T-helper 22 cell (primary cell): ENCODE data around the gene SPARCL1.

Experiments used
- DNase-seq: peaks from one replicate; pipeline ENCODE4 v3.0.0-alpha.2; 2020; ENCODE audit warnings: low read depth

Gene SPARCL1

GRCh38 chr4:87540146-87541058 lies 11.2 kb upstream of the SPARCL1 start:
- DNase-seq = no peak

- DNase-seq = no peak
Measured at GRCh38 chr4:87532907-87533306, 3.7 kb upstream of the SPARCL1 start.

- no peak for DNase-seq
Measured at GRCh38 chr4:87532109-87532508, 2.9 kb upstream of the SPARCL1 start.

GRCh38 chr4:87531621-87532020 lies 2.4 kb upstream of the SPARCL1 start:
- DNase-seq = no peak

GRCh38 chr4:87530868-87531267 lies 1.7 kb upstream of the SPARCL1 start:
- no peak for DNase-seq

GRCh38 chr4:87530229-87530628 lies 1.1 kb upstream of the SPARCL1 start:
- no peak for DNase-seq

GRCh38 chr4:87527431-87528220 lies 1.6 kb downstream of the SPARCL1 start:
- DNase-seq = no peak

GRCh38 chr4:87525636-87526295 lies 3.4 kb downstream of the SPARCL1 start:
- DNase-seq = no peak

- no peak for DNase-seq
Measured at GRCh38 chr4:87524456-87524855, 4.7 kb downstream of the SPARCL1 start.

GRCh38 chr4:87523307-87523706 lies 5.9 kb downstream of the SPARCL1 start:
- DNase-seq = no peak

- no peak for DNase-seq
Measured at GRCh38 chr4:87521757-87522374, 7.3 kb downstream of the SPARCL1 start.

GRCh38 chr4:87521319-87521718 lies 7.9 kb downstream of the SPARCL1 start:
- DNase-seq = no peak

- DNase-seq = no peak
Measured at GRCh38 chr4:87517621-87518020, 11.6 kb downstream of the SPARCL1 start.

GRCh38 chr4:87516683-87517082 lies 12.5 kb downstream of the SPARCL1 start:
- no peak for DNase-seq

GRCh38 chr4:87512400-87512799 lies 16.8 kb downstream of the SPARCL1 start:
- DNase-seq = no peak

- no peak for DNase-seq
Measured at GRCh38 chr4:87511500-87511899, 17.7 kb downstream of the SPARCL1 start.

GRCh38 chr4:87510747-87511146 lies 18.4 kb downstream of the SPARCL1 start:
- no peak for DNase-seq

- no peak for DNase-seq
Measured at GRCh38 chr4:87506974-87507701, 22.0 kb downstream of the SPARCL1 start.

GRCh38 chr4:87505862-87506261 lies 23.3 kb downstream of the SPARCL1 start:
- no peak for DNase-seq

- no peak for DNase-seq
Measured at GRCh38 chr4:87502580-87503238, 26.5 kb downstream of the SPARCL1 start.

GRCh38 chr4:87500092-87500462 lies 29.1 kb downstream of the SPARCL1 start:
- no peak for DNase-seq
